Mesenchymal stem cell (in vitro differentiated cells and primary cell): Measurements from ENCODE around the gene FLT3LG.

Experiments used
- DNase-seq: peaks from one replicate; pipeline ENCODE4 v3.0.0-alpha.2; 2013
- H2AFZ ChIP-seq: one replicate; pipeline ENCODE4 v1.6.1; 2013; ENCODE audit warnings: low read depth, mild to moderate bottlenecking, control low read depth, inconsistent platforms, low read length, moderate library complexity
- H2AK5ac ChIP-seq: 2 replicates; pipeline ENCODE4 v1.6.1; 2013; ENCODE audit warnings: low read length, moderate library complexity, mild to moderate bottlenecking, inconsistent platforms; ENCODE audit not compliant: severe bottlenecking
- H2BK120ac ChIP-seq: one replicate; pipeline ENCODE4 v1.6.1; 2013; ENCODE audit warnings: low read depth, mild to moderate bottlenecking, inconsistent platforms, low read length, moderate library complexity
- H2BK12ac ChIP-seq, 2 experiments: one replicate each; pipeline ENCODE4 v1.6.1; 2013; ENCODE audit warnings: inconsistent platforms in 2 of 2, low read length in 2 of 2, mild to moderate bottlenecking in 2 of 2, moderate library complexity in 2 of 2, control low read depth in 1 of 2
- H2BK15ac ChIP-seq: one replicate; pipeline ENCODE4 v1.6.1; 2013; ENCODE audit warnings: mild to moderate bottlenecking, low read depth, inconsistent platforms; ENCODE audit not compliant: poor library complexity, severe bottlenecking
- H2BK5ac ChIP-seq: 2 replicates; pipeline ENCODE4 v1.6.1; 2013; ENCODE audit warnings: low read depth, mild to moderate bottlenecking, low read length, control low read depth, inconsistent platforms; ENCODE audit not compliant: poor library complexity, severe bottlenecking
- H3K14ac ChIP-seq, 2 experiments: one replicate each; pipeline ENCODE4 v1.6.1; 2013; ENCODE audit warnings: inconsistent platforms in 2 of 2, low read length in 2 of 2, control low read depth in 1 of 2, mild to moderate bottlenecking in 1 of 2, moderate library complexity in 1 of 2
- H3K18ac ChIP-seq, 2 experiments: one replicate each; pipeline ENCODE4 v1.6.1; 2013; ENCODE audit warnings: inconsistent platforms in 2 of 2, low read length in 2 of 2, control low read depth in 1 of 2, low read depth in 1 of 2, mild to moderate bottlenecking in 1 of 2
- H3K23ac ChIP-seq, 2 experiments: one replicate each; pipeline ENCODE4 v1.6.1; 2013; ENCODE audit warnings: inconsistent platforms in 2 of 2, low read length in 2 of 2, mild to moderate bottlenecking in 2 of 2, moderate library complexity in 2 of 2, control low read depth in 1 of 2
- H3K27ac ChIP-seq: 2 replicates; pipeline ENCODE4 v1.5.1; 2013; ENCODE audit warnings: mild to moderate bottlenecking, moderate library complexity, low read length, control low read depth, inconsistent platforms; ENCODE audit not compliant: poor library complexity, severe bottlenecking
- H3K27me3 ChIP-seq, 2 experiments: 2 replicates each; pipeline versions ENCODE4 v1.6.1 to v1.7.0; 2013; ENCODE audit warnings: low read length in 2 of 2, mild to moderate bottlenecking in 2 of 2, moderate library complexity in 2 of 2, control low read depth in 1 of 2, inconsistent platforms in 1 of 2; ENCODE audit not compliant: control insufficient read depth in 1 of 2, insufficient read depth in 1 of 2
- H3K36me3 ChIP-seq, 2 experiments: 2 replicates each; pipeline versions ENCODE4 v1.6.1 to v1.7.0; 2013; ENCODE audit warnings: low read length in 2 of 2, control low read depth in 1 of 2, inconsistent platforms in 1 of 2, low read depth in 1 of 2, mild to moderate bottlenecking in 1 of 2; ENCODE audit not compliant: insufficient read depth in 2 of 2, control insufficient read depth in 1 of 2
- H3K4ac ChIP-seq, 2 experiments: one replicate each; pipeline ENCODE4 v1.6.1; 2013; ENCODE audit warnings: inconsistent platforms in 2 of 2, low read length in 2 of 2, mild to moderate bottlenecking in 2 of 2, moderate library complexity in 2 of 2, control low read depth in 1 of 2, low read depth in 1 of 2
- H3K4me1 ChIP-seq: 2 replicates; pipeline ENCODE4 v1.6.1; 2013; ENCODE audit warnings: low read depth, low read length, control low read depth; ENCODE audit not compliant: control insufficient read depth, insufficient read depth
- H3K4me2 ChIP-seq: 2 replicates; pipeline ENCODE4 v1.6.1; 2013; ENCODE audit warnings: low read length, mild to moderate bottlenecking, inconsistent platforms; ENCODE audit not compliant: poor library complexity, severe bottlenecking
- H3K4me3 ChIP-seq, 2 experiments: 2 replicates each; pipeline versions ENCODE4 v1.5.1 to v1.7.0; 2013; ENCODE audit warnings: low read length in 2 of 2, mild to moderate bottlenecking in 2 of 2, control low read depth in 1 of 2, low read depth in 1 of 2; ENCODE audit not compliant: insufficient read depth in 1 of 2
- H3K79me1 ChIP-seq: replicated peaks from 2 replicates; pipeline ENCODE4 v1.6.1; 2013; ENCODE audit warnings: mild to moderate bottlenecking, control low read depth, low read length, inconsistent platforms; ENCODE audit not compliant: poor library complexity, severe bottlenecking
- H3K9ac ChIP-seq: 2 replicates; pipeline ENCODE4 v1.7.0; 2013; ENCODE audit warnings: mild to moderate bottlenecking, low read length, moderate library complexity
- H3K9me3 ChIP-seq: 2 replicates; pipeline ENCODE4 v1.7.0; 2013; ENCODE audit warnings: mild to moderate bottlenecking, low read length; ENCODE audit not compliant: control insufficient read depth
- H4K8ac ChIP-seq: one replicate; pipeline ENCODE4 v1.6.1; 2013; ENCODE audit warnings: inconsistent platforms, mild to moderate bottlenecking, low read length, moderate library complexity
- H4K91ac ChIP-seq: one replicate; pipeline ENCODE4 v1.6.1; 2013; ENCODE audit warnings: mild to moderate bottlenecking, low read length, inconsistent platforms
- WGBS: methylation state at CpG from one replicate; pipeline ENCODE4 v1.1.7; 2013; ENCODE audit warnings: mixed read lengths; 5-methylcytosine and 5-hydroxymethylcytosine counted together

Gene FLT3LG

DNA sequence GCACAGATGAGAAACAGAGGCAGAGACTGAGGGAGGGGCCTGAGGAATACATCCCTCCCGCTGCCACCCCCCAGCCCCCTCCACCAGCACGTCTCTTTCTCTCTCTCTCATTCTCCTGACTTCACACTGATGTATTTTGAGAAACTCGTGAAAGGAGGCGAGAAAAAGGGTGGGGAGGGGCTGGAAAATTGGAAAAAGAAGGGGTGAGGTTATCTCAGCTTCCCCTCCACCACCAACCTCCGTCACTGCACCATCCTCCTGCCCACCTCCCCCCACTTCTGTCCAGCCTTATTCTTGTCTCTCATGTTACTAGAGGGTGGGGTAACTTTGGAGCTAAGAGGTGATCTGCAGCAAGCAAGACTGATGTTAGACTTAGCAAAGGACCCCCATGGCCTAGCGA is 34.2 kb upstream of the FLT3LG start:
- H3K4me2 ChIP-seq = no peak overlapping the region
- no peak overlapping the region for H3K4ac ChIP-seq
- H2BK5ac ChIP-seq = no peak overlapping the region
- H3K27ac ChIP-seq = no peak overlapping the region
- no peaks in the 10 kb centered on the region for H3K79me1 ChIP-seq
- no peak overlapping the region for H4K8ac ChIP-seq
- no peak overlapping the region for H2BK15ac ChIP-seq
- peaks cover 62 to 72% of the 10 kb centered on the region in 2 experiments for H3K27me3 ChIP-seq
- H3K9ac ChIP-seq = no peak overlapping the region
- WGBS = 86% methylated on average over 1 of the region's 6 CpGs
- H2AFZ ChIP-seq = no peak overlapping the region
- H3K23ac ChIP-seq = peak overlapping the region in 1 of 2 experiments; percentile 23
- H3K14ac ChIP-seq = no peak overlapping the region
- no peak overlapping the region for H2AK5ac ChIP-seq
- no peak overlapping the region for H2BK120ac ChIP-seq
- no peaks in the 10 kb centered on the region for H3K9me3 ChIP-seq
- H3K4me3 ChIP-seq = no peak overlapping the region
- no peak overlapping the region for H3K18ac ChIP-seq
- no peak for DNase-seq
- no peaks in the 10 kb centered on the region for H3K36me3 ChIP-seq
- peaks cover 14% of the 10 kb centered on the region for H3K4me1 ChIP-seq
- no peak overlapping the region for H4K91ac ChIP-seq
- no peak overlapping the region for H2BK12ac ChIP-seq

DNA sequence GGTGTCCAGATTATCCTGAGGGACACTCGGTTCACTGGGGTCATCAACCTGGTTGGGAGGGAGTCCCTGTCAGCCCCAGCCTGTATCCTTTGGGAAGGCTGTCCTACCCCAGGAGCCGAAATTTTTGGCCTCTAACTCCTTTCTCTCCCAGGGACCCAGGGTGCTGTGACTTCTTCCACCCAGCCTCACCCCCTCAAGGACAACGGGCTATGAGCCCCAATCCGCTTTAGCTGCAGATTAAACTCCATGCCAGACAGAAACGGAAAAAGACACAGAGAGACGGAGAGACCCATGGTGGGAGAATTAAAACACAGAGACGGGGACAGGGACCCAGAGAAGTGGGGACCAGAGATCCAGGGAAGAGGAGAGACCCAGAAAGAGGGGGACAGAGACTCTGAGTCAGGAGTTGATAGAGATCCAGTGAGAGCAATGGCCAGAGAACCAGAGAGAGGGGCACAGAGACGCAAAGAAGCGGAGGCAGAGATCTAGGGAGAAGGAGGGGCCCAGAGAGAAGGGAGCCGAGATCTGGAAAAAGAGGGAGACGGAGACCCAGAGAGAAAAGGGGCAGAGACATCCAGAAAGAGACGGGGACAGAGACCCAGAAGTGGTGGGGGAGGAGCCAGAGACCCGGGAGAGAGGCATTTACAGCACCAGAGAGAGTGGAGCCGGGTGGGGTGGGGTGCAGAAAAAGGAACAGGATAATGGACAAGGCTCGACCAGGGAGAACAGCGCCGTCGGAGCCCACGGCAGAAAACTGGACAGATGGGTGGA is 33.4 kb upstream of the FLT3LG start:
- H3K18ac ChIP-seq = no peak overlapping the region
- H2AFZ ChIP-seq = no peak overlapping the region
- H2BK5ac ChIP-seq = no peak overlapping the region
- no peaks in the 10 kb centered on the region for H3K79me1 ChIP-seq
- no peak overlapping the region for H3K23ac ChIP-seq
- H2BK15ac ChIP-seq = no peak overlapping the region
- H2BK12ac ChIP-seq = no peak overlapping the region
- no peaks in the 10 kb centered on the region for H3K9me3 ChIP-seq
- peaks cover 58 to 68% of the 10 kb centered on the region in 2 experiments for H3K27me3 ChIP-seq
- peak overlapping the region; percentile 59 for H3K4me2 ChIP-seq
- no peak overlapping the region for H4K8ac ChIP-seq
- H3K9ac ChIP-seq = no peak overlapping the region
- no peak overlapping the region for H3K4me3 ChIP-seq
- H2AK5ac ChIP-seq = no peak overlapping the region
- no peak for DNase-seq
- no peak overlapping the region for H3K4ac ChIP-seq
- no peak overlapping the region for H3K14ac ChIP-seq
- H3K4me1 ChIP-seq = peaks cover 14% of the 10 kb centered on the region
- no peak overlapping the region for H2BK120ac ChIP-seq
- 35% methylated on average over 18 of the region's 19 CpGs for WGBS
- H3K36me3 ChIP-seq = no peaks in the 10 kb centered on the region
- no peak overlapping the region for H3K27ac ChIP-seq
- no peak overlapping the region for H4K91ac ChIP-seq

- H3K9me3 ChIP-seq = no peaks in the 10 kb centered on the region
- H3K9ac ChIP-seq = no peak within 1 kb of the TSS
- H3K4me3 ChIP-seq = no peak within 1 kb of the TSS
- no peak within 1 kb of the TSS for H3K4ac ChIP-seq
- no peak within 1 kb of the TSS for H2BK120ac ChIP-seq
- H2BK5ac ChIP-seq = no peak within 1 kb of the TSS
- no peak within 1 kb of the TSS for H4K8ac ChIP-seq
- peaks cover 0 to 6% of the 10 kb centered on the region in 2 experiments for H3K36me3 ChIP-seq
- no peak within 1 kb of the TSS for H2AK5ac ChIP-seq
- H3K18ac ChIP-seq = no peak within 1 kb of the TSS
- no peak within 1 kb of the TSS for H3K23ac ChIP-seq
- no peak within 1 kb of the TSS for H2BK12ac ChIP-seq
- H3K79me1 ChIP-seq = no peaks in the 10 kb centered on the region
- H3K27me3 ChIP-seq = peaks cover 54 to 60% of the 10 kb centered on the region in 2 experiments
- H2AFZ ChIP-seq = no peak within 1 kb of the TSS
- H2BK15ac ChIP-seq = no peak within 1 kb of the TSS
- no peak within 1 kb of the TSS for H3K14ac ChIP-seq
- H3K4me2 ChIP-seq = peak within 1 kb of the TSS; percentile 59
- no peak within 1 kb of the TSS for H4K91ac ChIP-seq
- H3K4me1 ChIP-seq = peaks cover 13% of the 10 kb centered on the region
- peak; percentile 39 for DNase-seq
- WGBS = 3% methylated on average over 43 of the region's 56 CpGs
- H3K27ac ChIP-seq = no peak within 1 kb of the TSS
Observed at GRCh38 chr19:49441210-49441959, 32.6 kb upstream of the FLT3LG start, which contains the start of gene SLC17A7. Gene SLC17A7 (minus strand): TSS chr19:49441527. CDS start chr19:49441379, 148 bp downstream.

GRCh38 chr19:49441960-49442350 is 32.1 kb upstream of the FLT3LG start:
- H4K91ac ChIP-seq = no peak overlapping the region
- no peak overlapping the region for H2AK5ac ChIP-seq
- H3K23ac ChIP-seq = no peak overlapping the region
- no peak overlapping the region for H2AFZ ChIP-seq
- H3K4me1 ChIP-seq = peaks cover 11% of the 10 kb centered on the region
- 26% methylated on average over 14 of the region's 14 CpGs for WGBS
- H2BK12ac ChIP-seq = no peak overlapping the region
- H3K4ac ChIP-seq = no peak overlapping the region
- H3K27ac ChIP-seq = no peak overlapping the region
- H3K14ac ChIP-seq = no peak overlapping the region
- no peak overlapping the region for H3K18ac ChIP-seq
- H2BK120ac ChIP-seq = no peak overlapping the region
- no peak overlapping the region for H3K4me2 ChIP-seq
- H3K9me3 ChIP-seq = no peaks in the 10 kb centered on the region
- H3K27me3 ChIP-seq = peaks cover 50 to 55% of the 10 kb centered on the region in 2 experiments
- no peak overlapping the region for H2BK5ac ChIP-seq
- no peak overlapping the region for H2BK15ac ChIP-seq
- H4K8ac ChIP-seq = no peak overlapping the region
- H3K79me1 ChIP-seq = no peaks in the 10 kb centered on the region
- H3K4me3 ChIP-seq = no peak overlapping the region
- peaks cover 2 to 12% of the 10 kb centered on the region in 2 experiments for H3K36me3 ChIP-seq
- DNase-seq = no peak
- H3K9ac ChIP-seq = no peak overlapping the region
